Epithelial cell of proximal tubule (primary cell): Measurements from ENCODE around the gene HP1BP3. TPM values are rescaled to one million over a fixed set of nuclear protein-coding genes. Genes with fewer than 3 reads are reported as not detected.
A peak's percentile ranks its signal among the peaks of the same experiment; 100 is the strongest.

ENCODE experiments used
- DNase-seq: peaks from one replicate; pipeline ENCODE4 v3.0.0-alpha.2; 2011; ENCODE audit warnings: low read depth
- H3K4me3 ChIP-seq: 2 replicates; pipeline ENCODE4 v1.5.1; 2011; ENCODE audit warnings: low read depth, mild to moderate bottlenecking, low read length
- total RNA-seq: library from RNA; depleted of rRNA; stranded (reverse); fragments of >200 nt; gene quantifications from 2 replicates; pipeline ENCODE4 v1.2.3, GENCODE V29; 2015
- TF ChIP-seq, protein P1 (sequence below): conservative IDR thresholded peaks from 2 replicates; pipeline ENCODE4 v1.5.1; 2012; ENCODE audit warnings: low read depth, mild to moderate bottlenecking, low read length

The HP1BP3 gene, protein sequence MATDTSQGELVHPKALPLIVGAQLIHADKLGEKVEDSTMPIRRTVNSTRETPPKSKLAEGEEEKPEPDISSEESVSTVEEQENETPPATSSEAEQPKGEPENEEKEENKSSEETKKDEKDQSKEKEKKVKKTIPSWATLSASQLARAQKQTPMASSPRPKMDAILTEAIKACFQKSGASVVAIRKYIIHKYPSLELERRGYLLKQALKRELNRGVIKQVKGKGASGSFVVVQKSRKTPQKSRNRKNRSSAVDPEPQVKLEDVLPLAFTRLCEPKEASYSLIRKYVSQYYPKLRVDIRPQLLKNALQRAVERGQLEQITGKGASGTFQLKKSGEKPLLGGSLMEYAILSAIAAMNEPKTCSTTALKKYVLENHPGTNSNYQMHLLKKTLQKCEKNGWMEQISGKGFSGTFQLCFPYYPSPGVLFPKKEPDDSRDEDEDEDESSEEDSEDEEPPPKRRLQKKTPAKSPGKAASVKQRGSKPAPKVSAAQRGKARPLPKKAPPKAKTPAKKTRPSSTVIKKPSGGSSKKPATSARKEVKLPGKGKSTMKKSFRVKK
- total RNA-seq = 120 and 142 TPM in 2 replicates

DNA sequence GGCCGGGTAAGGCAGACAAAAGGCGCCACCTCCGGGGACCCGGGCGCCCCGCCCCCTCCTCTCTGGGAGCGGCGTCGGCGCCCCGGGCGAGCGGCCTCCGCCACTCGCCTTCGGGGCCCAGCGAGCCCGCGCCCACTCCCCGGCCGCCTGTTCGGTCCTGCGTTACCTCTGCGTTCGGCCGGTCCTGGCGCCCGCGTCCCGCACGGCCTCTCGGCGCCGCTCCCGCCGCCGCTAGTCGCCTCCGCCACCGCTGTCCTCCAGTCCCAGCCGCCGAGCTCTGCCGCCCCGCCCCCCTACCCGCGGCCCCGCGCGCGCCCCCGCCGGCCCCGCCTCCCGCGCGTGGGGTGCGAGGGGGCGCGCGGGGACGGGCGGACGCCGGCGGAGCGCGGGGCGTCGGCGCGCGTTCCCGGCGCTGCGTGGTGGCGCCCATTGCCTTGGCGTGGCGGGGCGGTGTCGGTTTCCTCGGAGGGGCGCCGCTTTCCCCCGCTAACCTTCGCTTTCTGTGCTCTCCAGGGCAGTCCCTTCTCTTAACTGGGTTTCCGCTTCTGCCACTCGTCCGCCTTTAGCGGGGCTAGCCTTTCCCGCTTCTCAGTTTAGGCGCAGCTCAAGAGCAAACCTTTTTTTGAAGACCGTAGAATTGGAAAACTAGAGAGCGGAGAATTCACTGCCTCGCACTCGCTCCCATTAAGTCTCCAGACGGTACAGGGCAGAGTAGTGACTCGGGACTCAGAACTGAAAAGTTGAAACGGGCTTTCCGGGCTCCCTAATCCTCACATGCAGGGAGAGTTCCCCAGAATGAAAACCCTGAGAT, at the start of gene HP1BP3:
Gene HP1BP3 (minus strand): TSS at position 279 of the 811 bp plus-strand sequence. CDS start 6,867 bp downstream, outside the sequence.
- DNase-seq = peak; percentile 12
- peak within 1 kb of the TSS; percentile 95 for H3K4me3 ChIP-seq
- TF ChIP-seq, protein P1, sequence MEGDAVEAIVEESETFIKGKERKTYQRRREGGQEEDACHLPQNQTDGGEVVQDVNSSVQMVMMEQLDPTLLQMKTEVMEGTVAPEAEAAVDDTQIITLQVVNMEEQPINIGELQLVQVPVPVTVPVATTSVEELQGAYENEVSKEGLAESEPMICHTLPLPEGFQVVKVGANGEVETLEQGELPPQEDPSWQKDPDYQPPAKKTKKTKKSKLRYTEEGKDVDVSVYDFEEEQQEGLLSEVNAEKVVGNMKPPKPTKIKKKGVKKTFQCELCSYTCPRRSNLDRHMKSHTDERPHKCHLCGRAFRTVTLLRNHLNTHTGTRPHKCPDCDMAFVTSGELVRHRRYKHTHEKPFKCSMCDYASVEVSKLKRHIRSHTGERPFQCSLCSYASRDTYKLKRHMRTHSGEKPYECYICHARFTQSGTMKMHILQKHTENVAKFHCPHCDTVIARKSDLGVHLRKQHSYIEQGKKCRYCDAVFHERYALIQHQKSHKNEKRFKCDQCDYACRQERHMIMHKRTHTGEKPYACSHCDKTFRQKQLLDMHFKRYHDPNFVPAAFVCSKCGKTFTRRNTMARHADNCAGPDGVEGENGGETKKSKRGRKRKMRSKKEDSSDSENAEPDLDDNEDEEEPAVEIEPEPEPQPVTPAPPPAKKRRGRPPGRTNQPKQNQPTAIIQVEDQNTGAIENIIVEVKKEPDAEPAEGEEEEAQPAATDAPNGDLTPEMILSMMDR = no peak

DNA sequence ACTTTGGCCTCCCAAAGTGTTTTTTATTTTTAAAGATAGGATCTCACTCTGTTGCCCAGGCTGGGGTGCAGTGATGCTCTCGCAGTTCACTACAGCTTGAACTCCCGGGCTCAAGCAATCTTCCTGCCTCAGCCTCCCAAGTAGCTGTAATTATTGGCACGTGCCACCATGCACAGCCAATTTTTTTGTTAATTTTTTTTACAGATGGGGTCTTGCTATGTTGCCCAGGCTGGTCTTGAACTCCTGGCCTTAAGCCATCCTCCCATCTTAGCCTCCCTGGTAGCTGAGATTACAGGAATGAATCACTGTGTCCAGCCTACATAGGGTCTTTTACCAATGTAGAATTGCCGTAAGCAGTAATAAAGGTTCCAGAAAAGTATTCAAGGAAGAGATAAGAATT, 49.1 kb upstream of the HP1BP3 start:
- TF ChIP-seq, protein P1 = no peak
- H3K4me3 ChIP-seq = no peak overlapping the region
- DNase-seq = no peak

DNA sequence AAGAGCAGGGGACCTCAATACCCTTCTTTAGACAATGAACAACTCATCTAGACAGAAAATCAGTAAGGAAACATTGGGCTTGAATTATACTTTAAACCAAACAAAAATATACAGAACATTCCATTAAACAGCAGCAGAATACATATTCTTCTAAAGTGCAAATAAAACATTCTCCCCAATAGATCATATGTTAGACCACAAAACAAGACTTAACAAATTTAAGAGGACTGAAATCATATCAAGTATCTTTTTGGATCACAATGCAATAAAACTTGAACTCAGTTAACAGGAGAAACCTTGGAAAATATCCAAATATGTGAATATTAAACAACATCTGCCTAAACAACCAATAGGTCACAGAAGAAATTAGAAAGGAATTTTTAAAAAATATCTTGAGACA, 47.7 kb upstream of the HP1BP3 start:
- no peak for DNase-seq
- TF ChIP-seq, protein P1 = no peak
- no peak overlapping the region for H3K4me3 ChIP-seq

DNA sequence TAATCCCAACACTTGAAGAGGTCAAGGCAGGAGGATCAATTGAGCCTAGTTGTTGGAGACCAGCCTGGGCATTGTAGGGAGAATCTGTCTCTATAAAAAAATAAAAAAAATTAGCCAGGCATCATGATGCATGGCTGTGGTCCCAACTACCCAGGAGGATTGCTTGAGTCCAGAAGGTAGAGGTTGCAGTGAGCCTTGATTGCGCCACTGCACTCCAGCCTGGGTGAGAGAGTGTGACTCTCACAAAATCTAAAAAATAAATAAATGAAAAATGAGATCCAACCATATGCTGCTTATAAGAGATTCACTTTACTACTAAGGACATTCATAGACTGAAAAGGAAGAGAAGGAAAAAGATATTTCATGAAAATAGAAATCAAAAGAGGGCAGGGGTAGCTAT, 47.1 kb upstream of the HP1BP3 start:
- TF ChIP-seq, protein P1 = no peak
- H3K4me3 ChIP-seq = no peak overlapping the region
- DNase-seq = no peak

DNA sequence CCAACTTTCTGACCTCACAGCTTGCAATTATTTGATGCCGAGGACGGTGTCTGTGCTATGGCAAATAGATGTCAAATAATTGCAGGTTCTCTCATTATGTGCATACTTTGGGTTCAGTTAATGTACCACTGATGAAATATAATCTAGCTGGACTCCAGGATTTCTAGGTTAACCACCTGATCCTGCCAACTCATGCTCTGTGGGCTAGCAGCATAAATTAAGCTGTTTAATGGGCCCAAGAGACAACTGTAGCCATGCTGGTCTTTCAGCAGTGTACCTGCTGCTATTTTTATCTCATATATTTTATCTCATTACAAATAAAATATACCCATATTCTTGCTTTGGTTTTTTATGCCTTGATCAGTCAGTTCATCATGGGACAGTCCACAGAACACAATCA, 43.3 kb upstream of the HP1BP3 start:
- H3K4me3 ChIP-seq = no peak overlapping the region
- no peak for DNase-seq
- TF ChIP-seq, protein P1 = no peak

DNA sequence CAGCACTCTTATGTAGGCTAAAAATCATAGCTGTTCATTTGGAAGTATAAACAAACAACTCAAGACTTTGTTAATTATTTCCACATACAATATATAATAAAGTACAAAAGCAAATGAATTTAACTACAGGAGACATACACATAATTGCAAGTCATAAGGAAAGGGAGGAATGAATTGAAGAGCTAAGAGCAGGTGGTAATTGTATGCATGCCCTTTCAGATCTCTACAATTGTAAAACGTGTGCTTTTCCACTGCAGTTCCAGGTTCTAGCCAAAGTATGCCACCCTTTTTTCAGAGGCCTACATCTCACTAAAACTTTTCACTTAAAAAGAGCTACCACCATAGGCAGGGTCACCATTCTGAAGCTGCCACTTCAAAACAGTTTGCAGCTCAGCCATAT, 42.8 kb upstream of the HP1BP3 start:
- no peak overlapping the region for H3K4me3 ChIP-seq
- DNase-seq = no peak
- TF ChIP-seq, protein P1 = no peak
